BJ (cell line): ENCODE results near the gene SH3D19. TPM values are rescaled to one million over a fixed set of nuclear protein-coding genes. Genes with fewer than 3 reads are reported as not detected.
"Not testable (repeated sequence)": the region's sequence is repeated elsewhere in the genome, so short reads cannot be mapped to it uniquely, and the experiment has no call there.

ENCODE experiments used
- CTCF ChIA-PET: fragments of 350-600 bp; formaldehyde crosslinking; extraction: SDS; loops from one replicate; lab custom pipeline; 2021; ENCODE audit warnings: antibody characterized with exemption, inconsistent platforms; lab: Yijun Ruan, JAX
- POLR2A ChIA-PET: fragments of 300-600 bp; sonication (Branson Sonifier 250); formaldehyde crosslinking; extraction: SDS; loops from one replicate; lab custom pipeline; 2021; ENCODE audit warnings: antibody characterized with exemption; lab: Charles Lee
- DNase-seq: peaks from one replicate; pipeline ENCODE4 v3.0.0-alpha.2; 2011; ENCODE audit warnings: low read depth
- H3K27me3 ChIP-seq: 2 replicates; pipeline ENCODE4 v1.6.0; 2011; ENCODE audit warnings: low read length; ENCODE audit not compliant: control insufficient read depth, insufficient read depth
- H3K36me3 ChIP-seq: 2 replicates; pipeline ENCODE4 v1.5.1; 2011; ENCODE audit warnings: low read length; ENCODE audit not compliant: control insufficient read depth, insufficient read depth
- H3K4me3 ChIP-seq: 2 replicates; pipeline ENCODE4 v1.5.1; 2011; ENCODE audit warnings: low read depth, mild to moderate bottlenecking, control low read depth, low read length
- polyA plus RNA-seq: library from polyadenylated mRNA; depleted of rRNA; stranded (reverse); fragments of >200 nt; gene quantifications from 2 replicates; pipeline ENCODE4 v1.2.3, GENCODE V29; 2011; rRNA removed
- small RNA-seq: library from RNA; depleted of rRNA; stranded (forward); fragments of <200 nt; gene quantifications from one replicate; pipeline ENCODE3, GENCODE V24; 2012; ENCODE audit warnings: low replicate concordance, low read depth; ENCODE audit not compliant: insufficient read length
- TF ChIP-seq, protein P1 (sequence below): IDR thresholded peaks from 2 replicates; pipeline ENCODE4 v1.5.1; 2011; ENCODE audit warnings: low read depth, mild to moderate bottlenecking, control low read depth, inconsistent platforms, low read length, moderate library complexity; ENCODE audit not compliant: insufficient read depth

SH3D19 gene
- polyA plus RNA-seq, 1 experiment, result 16.2 TPM

GRCh38 chr4:151091047-151091446 lies 234.4 kb downstream of the SH3D19 start:
- DNase-seq, result no peak
- POLR2A ChIA-PET, result no interaction called here
- CTCF ChIA-PET, result interaction anchor here (0.6 kb wide), 1 partner anchor 93 kb away, joined by 3 read pairs; no protein-coding TSS in a partner anchor
- Histone ChIP-seq H3K4me3 (no peak overlapping the region), H3K36me3 (no peaks in the 10 kb centered on the region), H3K27me3 (0 out of 2 replicates have a peak, but pooled peaks cover 2% of the 10 kb centered on the region)
- TF ChIP-seq, protein P1, sequence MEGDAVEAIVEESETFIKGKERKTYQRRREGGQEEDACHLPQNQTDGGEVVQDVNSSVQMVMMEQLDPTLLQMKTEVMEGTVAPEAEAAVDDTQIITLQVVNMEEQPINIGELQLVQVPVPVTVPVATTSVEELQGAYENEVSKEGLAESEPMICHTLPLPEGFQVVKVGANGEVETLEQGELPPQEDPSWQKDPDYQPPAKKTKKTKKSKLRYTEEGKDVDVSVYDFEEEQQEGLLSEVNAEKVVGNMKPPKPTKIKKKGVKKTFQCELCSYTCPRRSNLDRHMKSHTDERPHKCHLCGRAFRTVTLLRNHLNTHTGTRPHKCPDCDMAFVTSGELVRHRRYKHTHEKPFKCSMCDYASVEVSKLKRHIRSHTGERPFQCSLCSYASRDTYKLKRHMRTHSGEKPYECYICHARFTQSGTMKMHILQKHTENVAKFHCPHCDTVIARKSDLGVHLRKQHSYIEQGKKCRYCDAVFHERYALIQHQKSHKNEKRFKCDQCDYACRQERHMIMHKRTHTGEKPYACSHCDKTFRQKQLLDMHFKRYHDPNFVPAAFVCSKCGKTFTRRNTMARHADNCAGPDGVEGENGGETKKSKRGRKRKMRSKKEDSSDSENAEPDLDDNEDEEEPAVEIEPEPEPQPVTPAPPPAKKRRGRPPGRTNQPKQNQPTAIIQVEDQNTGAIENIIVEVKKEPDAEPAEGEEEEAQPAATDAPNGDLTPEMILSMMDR, result no peak

DNA sequence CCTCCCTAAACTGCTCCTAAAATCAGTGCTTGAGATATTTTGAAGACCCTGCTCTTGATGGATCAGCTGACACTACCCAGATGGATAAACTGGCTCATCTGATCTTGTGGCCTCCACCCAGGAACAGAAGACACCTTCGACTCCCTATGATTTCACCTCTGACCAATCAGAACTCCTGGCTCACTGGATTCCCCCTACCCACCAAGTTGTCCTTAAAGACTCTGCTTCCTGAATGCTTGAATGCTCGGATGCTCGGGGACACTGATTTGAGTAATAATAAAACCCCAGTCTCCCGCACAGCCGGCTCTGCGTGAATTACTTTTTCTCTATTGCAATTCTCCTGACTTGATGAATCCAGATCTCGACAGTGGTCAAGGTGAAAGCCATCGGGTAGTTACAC lies 237.9 kb downstream of the SH3D19 start:
- POLR2A ChIA-PET, result no interaction called here
- CTCF ChIA-PET, result interaction anchor here (0.9 kb wide), 1 partner anchor 13 kb away, joined by 6 read pairs; no protein-coding TSS in a partner anchor
- H3K36me3 ChIP-seq, result no peaks in the 10 kb centered on the region
- TF ChIP-seq, protein P1, result no peak
- no peak overlapping the region for H3K4me3 ChIP-seq
- H3K27me3 ChIP-seq, result no peaks in the 10 kb centered on the region
- DNase-seq, result no peak

GRCh38 chr4:151077978-151078377 lies 247.4 kb downstream of the SH3D19 start:
- H3K36me3 ChIP-seq, POLR2A ChIA-PET, CTCF ChIA-PET, H3K4me3 ChIP-seq, H3K27me3 ChIP-seq, DNase-seq: not testable (repeated sequence)

DNA sequence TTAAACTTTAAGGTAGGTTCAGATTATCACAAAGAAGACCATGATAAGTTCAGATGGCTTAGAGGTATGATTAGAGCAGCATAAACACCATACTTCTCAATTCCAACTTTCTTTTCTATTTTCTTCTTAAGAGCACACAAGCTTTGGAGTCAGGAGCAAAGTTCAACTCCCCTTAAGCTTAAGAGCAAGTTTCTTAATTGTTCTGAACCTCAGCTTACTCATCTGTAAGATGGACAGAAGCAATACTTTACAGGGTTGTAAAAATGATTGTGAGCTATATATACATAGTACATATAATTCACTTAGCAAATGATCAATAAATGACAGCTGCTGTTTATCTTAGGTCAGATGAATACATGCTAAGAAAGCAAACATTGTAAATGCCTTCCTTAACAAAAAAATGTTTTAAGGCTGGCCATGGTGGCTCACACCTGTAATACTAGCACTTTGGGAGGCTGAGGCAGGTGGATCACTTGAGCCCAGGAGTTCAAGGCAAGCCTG lies 250.9 kb downstream of the SH3D19 start:
- POLR2A ChIA-PET, result no interaction called here
- CTCF ChIA-PET, result interaction anchor here (0.6 to 1.1 kb wide), 3 partner anchors 13 to 49 kb away, joined by 3 to 6 read pairs (median 3); no protein-coding TSS in a partner anchor
- TF ChIP-seq, protein P1, result no peak

More for the DNA sequence above, 250.9 kb downstream of the SH3D19 start:
- DNase-seq, result no peak
- no peak overlapping the region for H3K4me3 ChIP-seq
- peaks cover 6% of the 10 kb centered on the region for H3K27me3 ChIP-seq
- no peaks in the 10 kb centered on the region for H3K36me3 ChIP-seq

Small RNA genes lying within 50 kb of the gene (small RNA-seq; reads per million reads assigned to genes)
- not detected for gene AC104819.2
- not detected for gene RNU6-1282P
- not detected for gene SNORD73A
- 0.84 reads per million for gene SNORD73B

Other genes with a start within 250 kb of the SH3D19 start
- gene RPS3A, start 226.0 kb downstream of the SH3D19 start, polyA plus RNA-seq, result 1,382 and 3,002 TPM in 2 replicates
- gene PRSS48, start 48.4 kb downstream of the SH3D19 start, polyA plus RNA-seq, result not detected in 2 replicates
- 0.28 and 0.49 TPM in 2 replicates for gene FHIP1A, start 83.6 kb upstream of the SH3D19 start, polyA plus RNA-seq